Measurements from ENCODE around the gene RGMB.
"Not testable (repeated sequence)": the region's sequence is repeated elsewhere in the genome, so short reads cannot be mapped to it uniquely, and the experiment has no call there.

Gene RGMB

GRCh38 chr5:98752331-98752730 lies 21.1 kb upstream of the RGMB start:
- H3K36me3 Mint-ChIP-seq (ENCODE audit: low read depth); H3K4me1 Mint-ChIP-seq (ENCODE audit: low read depth); H3K27ac Mint-ChIP-seq; H3K4me3 Mint-ChIP-seq; H3K9me3 Mint-ChIP-seq; H3K27me3 Mint-ChIP-seq (ENCODE audit: low read depth); DNase-seq (ENCODE audit: low spot score): not testable (repeated sequence)

GRCh38 chr5:98752801-98753200 lies 20.7 kb upstream of the RGMB start:
- H3K4me3 Mint-ChIP-seq; H3K27me3 Mint-ChIP-seq (ENCODE audit: low read depth); H3K27ac Mint-ChIP-seq; H3K36me3 Mint-ChIP-seq (ENCODE audit: low read depth); DNase-seq (ENCODE audit: low spot score); H3K9me3 Mint-ChIP-seq; H3K4me1 Mint-ChIP-seq (ENCODE audit: low read depth): not testable (repeated sequence)

GRCh38 chr5:98753507-98753906 lies 20.0 kb upstream of the RGMB start:
- Mint-ChIP-seq H3K9me3 (no peaks in the 10 kb centered on the region), H3K27ac (no peak overlapping the region), H3K36me3 (ENCODE audit: low read depth) (no peaks in the 10 kb centered on the region), H3K4me3 (no peak overlapping the region), H3K27me3 (ENCODE audit: low read depth) (peaks cover 1% of the 10 kb centered on the region), H3K4me1 (ENCODE audit: low read depth) (no peaks in the 10 kb centered on the region)
- DNase-seq (ENCODE audit: low spot score): no peak

- peaks cover 3% of the 10 kb centered on the region for H3K27me3 Mint-ChIP-seq (ENCODE audit: low read depth)
- H3K27ac Mint-ChIP-seq: no peak overlapping the region
- H3K36me3 Mint-ChIP-seq (ENCODE audit: low read depth): no peaks in the 10 kb centered on the region
- H3K4me1 Mint-ChIP-seq (ENCODE audit: low read depth): no peaks in the 10 kb centered on the region
- no peak for DNase-seq (ENCODE audit: low spot score)
- H3K4me3 Mint-ChIP-seq: no peak overlapping the region
- H3K9me3 Mint-ChIP-seq: no peaks in the 10 kb centered on the region
Measured at GRCh38 chr5:98755406-98755805, 18.1 kb upstream of the RGMB start.

GRCh38 chr5:98757978-98758377 lies 15.5 kb upstream of the RGMB start:
- H3K36me3 Mint-ChIP-seq (ENCODE audit: low read depth): no peaks in the 10 kb centered on the region
- peaks cover 20% of the 10 kb centered on the region for H3K27me3 Mint-ChIP-seq (ENCODE audit: low read depth)
- H3K27ac Mint-ChIP-seq: no peak overlapping the region
- H3K9me3 Mint-ChIP-seq: no peaks in the 10 kb centered on the region
- H3K4me3 Mint-ChIP-seq: no peak overlapping the region
- no peaks in the 10 kb centered on the region for H3K4me1 Mint-ChIP-seq (ENCODE audit: low read depth)
- DNase-seq (ENCODE audit: low spot score): no peak

GRCh38 chr5:98763001-98763630 lies 10.3 kb upstream of the RGMB start:
- no peak overlapping the region for H3K27ac Mint-ChIP-seq
- no peak for DNase-seq (ENCODE audit: low spot score)

GRCh38 chr5:98765815-98766214 lies 7.6 kb upstream of the RGMB start:
- Mint-ChIP-seq H3K4me1 (ENCODE audit: low read depth) (peaks cover 16% of the 10 kb centered on the region), H3K27me3 (ENCODE audit: low read depth) (peaks cover 65% of the 10 kb centered on the region), H3K36me3 (ENCODE audit: low read depth) (no peaks in the 10 kb centered on the region), H3K4me3 (no peak overlapping the region), H3K27ac (no peak overlapping the region), H3K9me3 (no peaks in the 10 kb centered on the region)
- no peak for DNase-seq (ENCODE audit: low spot score)

More at GRCh38 chr5:98763001-98763630, 10.3 kb upstream of the RGMB start:
- Mint-ChIP-seq H3K4me1 (ENCODE audit: low read depth) (peaks cover 2% of the 10 kb centered on the region), H3K27me3 (ENCODE audit: low read depth) (peaks cover 51% of the 10 kb centered on the region), H3K4me3 (no peak overlapping the region), H3K9me3 (no peaks in the 10 kb centered on the region), H3K36me3 (ENCODE audit: low read depth) (no peaks in the 10 kb centered on the region)

- no peaks in the 10 kb centered on the region for H3K9me3 Mint-ChIP-seq
- no peak overlapping the region for H3K27ac Mint-ChIP-seq
- no peaks in the 10 kb centered on the region for H3K36me3 Mint-ChIP-seq (ENCODE audit: low read depth)
- peaks cover 25% of the 10 kb centered on the region for H3K4me1 Mint-ChIP-seq (ENCODE audit: low read depth)
- H3K27me3 Mint-ChIP-seq (ENCODE audit: low read depth): peaks cover 70% of the 10 kb centered on the region
- no peak for DNase-seq (ENCODE audit: low spot score)
- no peak overlapping the region for H3K4me3 Mint-ChIP-seq
Measured at GRCh38 chr5:98767581-98767980, 5.9 kb upstream of the RGMB start.

GRCh38 chr5:98768160-98768959 lies 5.1 kb upstream of the RGMB start:
- no peak for DNase-seq (ENCODE audit: low spot score)
- H3K9me3 Mint-ChIP-seq: no peaks in the 10 kb centered on the region
- peaks cover 74% of the 10 kb centered on the region for H3K27me3 Mint-ChIP-seq (ENCODE audit: low read depth)
- H3K4me1 Mint-ChIP-seq (ENCODE audit: low read depth): peaks cover 32% of the 10 kb centered on the region
- H3K4me3 Mint-ChIP-seq: peak overlapping the region; percentile 74
- no peaks in the 10 kb centered on the region for H3K36me3 Mint-ChIP-seq (ENCODE audit: low read depth)
- no peak overlapping the region for H3K27ac Mint-ChIP-seq

GRCh38 chr5:98768960-98769209 lies 4.6 kb upstream of the RGMB start:
- Mint-ChIP-seq H3K9me3 (no peaks in the 10 kb centered on the region), H3K36me3 (ENCODE audit: low read depth) (no peaks in the 10 kb centered on the region), H3K4me1 (ENCODE audit: low read depth) (peaks cover 32% of the 10 kb centered on the region), H3K4me3 (peak overlapping the region; percentile 90), H3K27me3 (ENCODE audit: low read depth) (peaks cover 71% of the 10 kb centered on the region), H3K27ac (no peak overlapping the region)
- DNase-seq (ENCODE audit: low spot score): no peak

GRCh38 chr5:98769210-98769958 lies 4.1 kb upstream of the RGMB start:
- H3K4me1 Mint-ChIP-seq (ENCODE audit: low read depth): peaks cover 34% of the 10 kb centered on the region
- no peaks in the 10 kb centered on the region for H3K36me3 Mint-ChIP-seq (ENCODE audit: low read depth)
- H3K27me3 Mint-ChIP-seq (ENCODE audit: low read depth): peaks cover 68% of the 10 kb centered on the region
- no peaks in the 10 kb centered on the region for H3K9me3 Mint-ChIP-seq
- no peak overlapping the region for H3K27ac Mint-ChIP-seq
- DNase-seq (ENCODE audit: low spot score): no peak
- H3K4me3 Mint-ChIP-seq: peak overlapping the region; percentile 90

GRCh38 chr5:98769959-98770208 lies 3.6 kb upstream of the RGMB start:
- H3K36me3 Mint-ChIP-seq (ENCODE audit: low read depth): no peaks in the 10 kb centered on the region
- no peaks in the 10 kb centered on the region for H3K9me3 Mint-ChIP-seq
- peaks cover 69% of the 10 kb centered on the region for H3K27me3 Mint-ChIP-seq (ENCODE audit: low read depth)
- DNase-seq (ENCODE audit: low spot score): no peak
- H3K27ac Mint-ChIP-seq: no peak overlapping the region
- H3K4me1 Mint-ChIP-seq (ENCODE audit: low read depth): peaks cover 38% of the 10 kb centered on the region
- H3K4me3 Mint-ChIP-seq: peak overlapping the region; percentile 90

- H3K27ac Mint-ChIP-seq: peak overlapping the region; percentile 58
- no peak for DNase-seq (ENCODE audit: low spot score)
- peaks cover 41% of the 10 kb centered on the region for H3K4me1 Mint-ChIP-seq (ENCODE audit: low read depth)
- H3K36me3 Mint-ChIP-seq (ENCODE audit: low read depth): no peaks in the 10 kb centered on the region
- peak overlapping the region; percentile 90 for H3K4me3 Mint-ChIP-seq
- H3K27me3 Mint-ChIP-seq (ENCODE audit: low read depth): peaks cover 74% of the 10 kb centered on the region
- H3K9me3 Mint-ChIP-seq: no peaks in the 10 kb centered on the region
Measured at GRCh38 chr5:98770209-98770910, 3.1 kb upstream of the RGMB start.

- H3K4me1 Mint-ChIP-seq (ENCODE audit: low read depth): peaks cover 41% of the 10 kb centered on the region
- no peak for DNase-seq (ENCODE audit: low spot score)
- no peaks in the 10 kb centered on the region for H3K36me3 Mint-ChIP-seq (ENCODE audit: low read depth)
- H3K27ac Mint-ChIP-seq: peak overlapping the region; percentile 58
- H3K9me3 Mint-ChIP-seq: no peaks in the 10 kb centered on the region
- H3K4me3 Mint-ChIP-seq: peak overlapping the region; percentile 90
- peaks cover 80% of the 10 kb centered on the region for H3K27me3 Mint-ChIP-seq (ENCODE audit: low read depth)
Measured at GRCh38 chr5:98770911-98771322, 2.5 kb upstream of the RGMB start.

Measured in T-helper 2 cell treated with Interferon-gamma antibody and Interleukin-4, amounts not matched to agents 5 μg/mL and 100 μg/mL, for 36 hours (primary cell).